Activated CD8-positive, alpha-beta memory T cell treated with anti-CD3 and anti-CD28 coated beads, Interleukin-2, amount 50 U/mL, for 48 hours (primary cell): ENCODE data around the gene VARS1.
"Not testable (repeated sequence)": the region's sequence is repeated elsewhere in the genome, so short reads cannot be mapped to it uniquely, and the experiment has no call there.

ENCODE experiments used
- DNase-seq: peaks from one replicate; pipeline ENCODE4 v3.0.0-alpha.2; 2020

Gene VARS1

DNA sequence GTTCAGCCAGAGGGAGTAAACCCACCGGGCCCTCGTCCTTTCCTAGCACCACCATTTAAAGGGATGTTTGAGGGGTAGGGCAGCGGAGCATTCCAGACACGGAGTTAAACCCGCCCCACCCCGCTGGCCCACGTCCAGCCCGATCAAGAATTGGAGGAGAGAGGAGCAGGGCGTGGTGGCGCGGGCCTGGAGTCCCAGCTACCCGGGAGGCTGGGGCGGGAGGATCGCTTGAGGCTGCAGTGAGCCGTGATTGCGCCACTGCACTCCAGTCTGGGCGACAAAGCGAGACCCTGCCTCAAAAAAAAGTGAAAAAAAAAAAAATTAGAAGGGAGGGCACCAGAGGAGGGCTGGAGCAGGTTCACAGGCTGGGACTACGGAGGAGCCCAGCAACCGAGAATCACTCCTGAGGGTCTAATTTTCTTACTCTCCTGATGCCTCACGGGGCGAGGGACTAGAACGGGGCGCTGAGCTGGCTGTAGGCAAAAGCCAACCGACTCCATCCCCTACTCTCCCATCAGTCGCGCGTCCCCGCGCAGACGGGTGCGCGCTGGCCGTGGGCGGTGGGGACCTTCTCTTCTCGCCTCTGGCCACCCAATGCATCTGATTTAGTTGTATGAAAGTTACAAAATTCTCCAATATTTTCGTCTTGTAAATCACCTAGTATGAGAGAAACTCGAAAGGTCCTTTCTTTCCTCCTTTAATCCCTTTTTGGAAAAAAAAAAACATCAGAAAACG lies 25.9 kb upstream of the VARS1 start:
- peak; percentile 87 for DNase-seq

DNA sequence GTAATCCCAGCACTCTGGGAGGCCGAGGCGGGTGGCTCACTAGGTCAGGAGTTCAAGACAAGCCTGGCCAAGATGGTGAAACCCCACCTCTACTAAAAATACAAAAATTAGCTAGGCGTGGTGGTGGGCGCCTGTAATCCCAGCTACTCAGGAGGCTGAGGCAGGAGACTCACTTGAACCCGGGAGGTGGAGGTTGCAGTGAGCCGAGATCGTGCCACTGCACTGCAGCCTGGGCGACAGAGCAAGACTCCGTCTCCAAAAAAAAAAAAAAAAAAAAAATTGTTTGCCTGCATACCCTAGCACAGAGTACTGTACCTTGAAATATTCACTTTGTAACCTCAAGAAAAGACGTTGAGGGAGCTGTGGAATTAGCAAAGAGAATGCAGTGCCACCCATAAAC lies 24.8 kb upstream of the VARS1 start:
- DNase-seq, result not testable (repeated sequence)

DNA sequence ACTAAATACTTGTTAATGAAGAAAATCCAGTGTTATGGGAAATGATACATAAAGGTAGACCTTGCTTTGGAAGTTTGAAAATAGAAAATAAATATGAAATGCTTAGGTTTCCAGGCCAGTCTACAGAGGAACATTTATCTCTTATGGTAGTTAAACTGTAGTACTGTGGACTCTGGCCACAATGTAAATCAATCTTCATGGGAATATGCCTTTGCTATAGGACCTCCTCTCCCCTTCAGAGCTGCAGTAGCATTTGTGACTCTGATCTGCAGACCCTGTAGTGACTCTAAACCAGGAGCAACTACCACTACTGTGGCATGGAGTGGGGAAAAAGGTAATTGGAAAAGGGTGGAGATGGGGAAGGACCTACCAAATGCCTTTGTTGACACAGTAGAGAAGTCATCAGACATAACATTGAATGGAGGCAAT lies 24.3 kb upstream of the VARS1 start:
- DNase-seq, result no peak

DNA sequence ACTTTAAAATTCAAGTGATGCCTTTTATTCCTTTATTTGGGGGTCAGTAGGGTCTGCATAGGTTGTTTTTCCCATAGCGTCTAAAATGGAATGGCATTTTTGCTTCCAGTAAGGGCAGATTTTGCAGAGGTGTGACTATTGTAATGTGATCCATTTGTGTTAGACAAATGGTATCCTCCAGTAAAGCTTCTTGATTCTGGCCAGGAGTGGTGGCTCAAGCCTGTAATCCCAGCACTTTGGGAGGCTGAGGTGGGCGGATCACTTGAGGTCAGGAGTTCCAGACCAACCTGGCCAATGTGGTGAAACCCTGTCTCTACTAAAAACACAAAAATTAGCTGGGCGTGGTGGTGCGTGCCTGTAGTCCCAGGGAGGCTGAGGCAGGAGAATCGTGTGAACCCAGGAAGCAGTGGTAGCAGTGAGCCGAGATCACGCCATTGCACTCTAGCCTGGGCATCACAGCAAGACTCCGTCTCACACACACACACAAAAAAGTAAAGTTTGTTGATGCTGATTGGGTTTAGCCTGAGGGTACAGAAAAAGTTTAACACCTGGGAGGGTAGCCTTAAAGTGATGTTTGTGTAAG lies 22.5 kb upstream of the VARS1 start:
- not testable (repeated sequence) for DNase-seq

DNA sequence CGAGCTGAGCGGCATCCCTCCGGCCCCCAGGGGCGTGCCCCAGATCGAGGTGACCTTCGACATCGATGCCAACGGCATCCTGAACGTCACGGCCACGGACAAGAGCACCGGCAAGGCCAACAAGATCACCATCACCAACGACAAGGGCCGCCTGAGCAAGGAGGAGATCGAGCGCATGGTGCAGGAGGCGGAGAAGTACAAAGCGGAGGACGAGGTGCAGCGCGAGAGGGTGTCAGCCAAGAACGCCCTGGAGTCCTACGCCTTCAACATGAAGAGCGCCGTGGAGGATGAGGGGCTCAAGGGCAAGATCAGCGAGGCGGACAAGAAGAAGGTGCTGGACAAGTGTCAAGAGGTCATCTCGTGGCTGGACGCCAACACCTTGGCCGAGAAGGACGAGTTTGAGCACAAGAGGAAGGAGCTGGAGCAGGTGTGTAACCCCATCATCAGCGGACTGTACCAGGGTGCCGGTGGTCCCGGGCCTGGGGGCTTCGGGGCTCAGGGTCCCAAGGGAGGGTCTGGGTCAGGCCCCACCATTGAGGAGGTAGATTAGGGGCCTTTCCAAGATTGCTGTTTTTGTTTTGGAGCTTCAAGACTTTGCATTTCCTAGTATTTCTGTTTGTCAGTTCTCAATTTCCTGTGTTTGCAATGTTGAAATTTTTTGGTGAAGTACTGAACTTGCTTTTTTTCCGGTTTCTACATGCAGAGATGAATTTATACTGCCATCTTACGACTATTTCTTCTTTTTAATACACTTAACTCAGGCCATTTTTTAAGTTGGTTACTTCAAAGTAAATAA lies 21.8 kb upstream of the VARS1 start:
- DNase-seq, result not testable (repeated sequence)

DNA sequence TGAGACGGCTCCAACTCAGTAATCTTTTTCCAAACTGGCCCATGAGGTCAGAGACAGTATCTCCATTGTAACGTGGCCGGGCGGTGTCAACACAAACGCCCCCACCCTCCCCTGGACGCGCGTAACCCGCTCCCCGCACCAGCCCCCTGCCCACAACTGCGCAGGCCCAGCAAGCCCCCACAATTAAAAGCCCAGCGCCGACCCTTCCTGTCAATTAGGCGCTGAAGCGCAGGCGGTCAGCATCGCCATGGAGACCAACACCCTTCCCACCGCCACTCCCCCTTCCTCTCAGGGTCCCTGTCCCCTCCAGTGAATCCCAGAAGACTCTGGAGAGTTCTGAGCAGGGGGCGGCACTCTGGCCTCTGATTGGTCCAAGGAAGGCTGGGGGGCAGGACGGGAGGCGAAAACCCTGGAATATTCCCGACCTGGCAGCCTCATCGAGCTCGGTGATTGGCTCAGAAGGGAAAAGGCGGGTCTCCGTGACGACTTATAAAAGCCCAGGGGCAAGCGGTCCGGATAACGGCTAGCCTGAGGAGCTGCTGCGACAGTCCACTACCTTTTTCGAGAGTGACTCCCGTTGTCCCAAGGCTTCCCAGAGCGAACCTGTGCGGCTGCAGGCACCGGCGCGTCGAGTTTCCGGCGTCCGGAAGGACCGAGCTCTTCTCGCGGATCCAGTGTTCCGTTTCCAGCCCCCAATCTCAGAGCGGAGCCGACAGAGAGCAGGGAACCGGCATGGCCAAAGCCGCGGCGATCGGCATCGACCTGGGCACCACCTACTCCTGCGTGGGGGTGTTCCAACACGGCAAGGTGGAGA lies 19.7 kb upstream of the VARS1 start, which contains the start of the genes HSPA1A and HSPA1L:
Gene HSPA1A (plus strand): TSS at position 519 of the 814 bp plus-strand sequence. CDS start 214 bp downstream, at position 733.
Gene HSPA1L (minus strand): TSS at position 259 of the 814 bp plus-strand sequence. CDS start 3,311 bp downstream, outside the sequence.
- DNase-seq, result peak; percentile 83

DNA sequence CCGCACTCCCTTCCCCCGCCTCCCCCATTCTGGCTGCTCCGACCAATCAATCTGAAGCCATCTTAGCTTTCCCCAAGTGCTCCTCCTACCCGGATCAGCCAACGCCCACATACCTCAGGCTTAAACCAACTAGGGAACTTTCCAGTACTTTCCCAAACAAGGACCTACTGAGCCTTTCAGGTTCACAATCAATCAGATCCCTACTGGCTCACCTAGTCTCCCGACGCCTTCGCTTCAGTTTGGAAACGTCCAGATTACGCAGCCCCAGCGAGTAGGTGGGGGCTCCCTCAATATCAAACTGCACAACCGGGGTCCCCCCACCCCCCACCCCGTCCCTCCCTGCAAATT lies 19.1 kb upstream of the VARS1 start:
- peak; percentile 75 for DNase-seq

DNA sequence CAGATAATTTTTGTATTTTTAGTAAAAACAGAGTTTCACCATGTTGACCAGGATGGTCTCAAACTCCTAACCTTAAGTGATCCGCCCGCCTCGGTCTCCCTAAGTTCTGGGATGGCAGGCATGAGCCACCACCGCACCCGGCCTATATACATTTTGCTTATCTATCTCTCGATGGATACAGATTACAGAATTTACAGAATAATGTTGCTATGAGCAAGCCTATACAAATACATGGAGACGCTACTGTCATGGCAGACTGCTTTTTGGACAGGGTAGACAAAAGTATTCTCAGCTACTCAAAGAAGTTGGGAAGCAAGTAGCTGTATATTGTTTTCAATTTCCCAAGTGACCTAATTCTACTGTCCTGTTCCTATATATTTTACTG lies 17.9 kb upstream of the VARS1 start:
- DNase-seq, result no peak

DNA sequence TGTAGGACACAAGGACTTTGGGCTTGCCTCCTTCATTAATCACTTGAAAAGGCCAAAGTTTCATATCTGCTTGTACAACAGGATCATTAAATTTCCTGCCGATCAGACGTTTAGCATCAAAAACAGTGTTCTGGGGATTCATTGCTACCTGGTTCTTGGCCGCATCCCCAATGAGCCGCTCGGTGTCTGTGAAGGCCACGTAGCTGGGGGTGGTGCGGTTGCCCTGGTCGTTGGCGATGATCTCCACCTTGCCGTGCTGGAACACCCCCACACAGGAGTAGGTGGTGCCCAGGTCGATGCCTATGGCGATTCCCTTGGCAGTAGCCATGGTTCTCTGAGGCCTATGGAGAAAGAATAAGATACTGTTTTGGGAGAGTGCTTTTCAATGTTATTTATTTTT lies 16.1 kb upstream of the VARS1 start:
- no peak for DNase-seq

DNA sequence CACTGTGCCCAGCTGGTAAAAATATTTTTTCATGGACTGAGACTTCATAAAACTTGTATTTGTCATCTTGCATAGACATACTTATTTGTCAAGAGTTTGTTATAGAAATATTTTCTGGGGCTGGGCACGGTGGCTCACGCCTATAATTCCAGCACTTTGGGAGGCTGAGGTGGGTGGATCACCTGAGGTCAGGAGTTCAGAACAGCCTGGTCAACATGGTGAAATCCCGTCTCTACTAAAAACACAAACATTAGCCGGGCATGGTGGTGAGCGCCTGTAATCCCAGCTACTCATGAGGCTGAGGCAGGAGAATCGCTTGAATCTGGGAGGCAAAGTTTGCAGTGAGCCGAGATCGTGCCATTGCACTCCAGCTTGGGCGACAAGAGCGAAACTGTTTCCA lies 13.0 kb upstream of the VARS1 start:
- DNase-seq, result not testable (repeated sequence)

DNA sequence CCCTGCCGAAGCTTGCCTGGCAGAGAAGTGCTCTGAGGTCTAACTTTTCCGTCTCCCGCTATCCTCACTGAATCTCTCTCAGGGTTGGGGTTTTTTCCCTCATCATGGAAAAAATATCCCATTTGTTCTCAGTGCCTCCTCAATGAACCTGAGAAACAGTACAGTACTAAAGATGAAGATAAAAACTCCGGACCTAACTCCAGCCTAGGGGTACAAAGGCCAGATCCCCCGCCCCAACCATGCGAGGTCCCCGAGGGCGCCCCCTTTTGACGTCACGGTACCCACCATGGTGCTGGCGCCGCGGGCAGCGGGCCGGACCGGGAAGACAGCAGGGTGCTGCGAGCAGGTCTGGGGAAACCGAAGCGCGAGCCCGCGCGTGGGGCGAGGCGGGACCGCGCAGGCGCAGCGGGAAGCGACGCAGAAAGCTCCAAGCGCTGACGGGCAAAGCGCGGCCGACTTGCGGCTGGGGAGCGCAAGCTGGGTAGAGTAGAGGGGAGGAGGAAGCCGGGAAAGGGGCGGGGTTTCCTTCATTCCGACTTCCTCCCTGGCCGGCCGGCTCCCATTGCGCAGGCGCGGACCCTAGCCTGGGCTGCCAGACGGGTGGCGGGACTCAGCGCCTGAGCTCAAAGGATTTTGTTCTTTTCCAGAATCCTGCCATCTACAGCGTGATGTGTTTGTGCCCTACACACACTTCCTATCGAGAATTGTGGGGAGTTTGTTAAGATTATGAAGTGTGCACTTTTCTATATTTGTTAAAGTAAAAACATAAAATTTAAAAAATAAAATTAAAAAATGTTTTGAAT lies 11.1 kb upstream of the VARS1 start, which contains the start of gene LSM2:
Gene LSM2 (minus strand): TSS at position 497 of the 803 bp plus-strand sequence. CDS start 209 bp downstream, at position 288.
- peak; percentile 98 for DNase-seq

DNA sequence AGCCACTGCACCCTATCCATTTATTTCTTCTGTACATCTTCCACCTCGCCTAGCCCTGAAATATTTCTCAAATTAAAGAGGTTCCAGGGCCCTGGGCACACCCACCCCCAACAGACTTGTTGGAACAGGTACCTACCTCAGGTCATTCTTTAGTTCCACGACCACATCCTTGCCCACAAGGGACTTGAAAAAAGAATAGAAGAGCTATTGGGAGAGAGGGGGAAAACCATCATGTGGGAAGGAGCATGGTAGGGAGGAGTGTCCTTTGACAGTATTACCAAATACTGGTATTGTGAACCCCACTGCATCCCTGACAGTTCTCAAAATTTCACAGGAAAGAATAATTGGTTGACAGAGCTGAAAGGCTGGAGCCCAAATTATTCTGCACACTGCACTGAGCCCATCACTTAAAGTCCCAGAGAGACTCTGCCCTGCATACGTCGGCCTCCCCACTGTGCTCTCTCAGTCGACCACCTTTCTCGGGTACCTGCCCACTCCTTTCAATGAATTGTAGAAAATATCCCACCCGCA lies 10.5 kb upstream of the VARS1 start:
- no peak for DNase-seq

DNA sequence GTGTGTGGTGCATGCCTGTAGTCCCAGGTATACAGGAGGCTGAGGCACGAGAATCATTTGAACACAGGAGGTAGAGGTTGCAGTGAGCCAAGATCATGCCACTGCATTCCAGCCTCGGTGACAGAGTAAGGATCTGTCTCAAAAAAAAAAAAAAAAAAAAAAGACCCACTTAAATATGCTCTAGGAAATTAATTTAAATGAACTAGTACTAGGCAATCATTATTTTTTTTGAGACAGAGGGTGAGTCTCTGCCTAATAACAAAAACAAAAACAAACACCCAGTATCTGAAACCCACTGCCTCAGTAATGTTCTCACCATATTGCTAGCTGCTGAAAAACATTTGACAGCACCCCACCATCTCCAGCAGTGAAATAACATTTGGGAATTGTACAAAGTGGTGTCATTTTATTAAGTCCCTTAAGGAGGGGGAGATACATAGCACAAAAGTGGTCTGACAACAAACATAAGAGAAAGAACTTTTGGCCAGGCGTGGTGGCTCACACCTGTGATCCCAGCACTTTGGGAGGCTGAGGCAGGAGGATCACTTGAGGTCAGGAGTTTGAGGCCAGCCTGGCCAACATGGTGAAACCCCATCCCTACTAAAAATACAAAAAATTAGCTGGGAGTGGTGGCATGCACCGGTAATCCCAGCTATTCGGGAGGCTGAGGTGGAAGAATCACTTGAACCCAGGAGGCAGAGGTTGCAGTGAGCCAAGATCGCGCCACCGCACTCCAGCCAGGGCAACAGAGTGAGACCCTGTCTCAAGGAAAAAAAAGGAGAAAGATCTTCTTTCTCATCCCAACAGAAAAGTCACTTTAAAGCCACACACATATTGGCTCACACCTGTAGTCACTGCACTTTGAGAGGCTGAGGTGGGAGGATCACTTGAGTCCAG lies 5.7 kb upstream of the VARS1 start:
- DNase-seq, result not testable (repeated sequence)

DNA sequence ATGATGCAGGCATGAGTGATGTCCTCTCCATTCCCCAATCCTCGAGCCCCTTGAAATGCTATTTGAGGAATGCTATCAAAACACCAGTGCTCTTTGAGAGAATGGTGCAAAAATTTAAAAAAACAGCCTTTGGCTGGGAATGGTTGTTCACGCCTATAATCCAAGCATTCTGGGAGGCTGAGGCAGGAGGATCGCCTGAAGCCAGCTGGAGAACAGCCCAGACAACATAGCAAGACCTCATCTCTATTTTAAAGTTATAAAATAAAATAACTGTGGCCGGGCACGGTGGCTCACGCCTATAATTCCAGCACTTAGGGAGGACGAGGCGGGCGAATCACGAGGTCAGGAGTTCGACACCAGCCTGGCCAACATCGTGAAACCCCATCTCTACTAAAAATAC lies 4.2 kb upstream of the VARS1 start:
- DNase-seq, result no peak

DNA sequence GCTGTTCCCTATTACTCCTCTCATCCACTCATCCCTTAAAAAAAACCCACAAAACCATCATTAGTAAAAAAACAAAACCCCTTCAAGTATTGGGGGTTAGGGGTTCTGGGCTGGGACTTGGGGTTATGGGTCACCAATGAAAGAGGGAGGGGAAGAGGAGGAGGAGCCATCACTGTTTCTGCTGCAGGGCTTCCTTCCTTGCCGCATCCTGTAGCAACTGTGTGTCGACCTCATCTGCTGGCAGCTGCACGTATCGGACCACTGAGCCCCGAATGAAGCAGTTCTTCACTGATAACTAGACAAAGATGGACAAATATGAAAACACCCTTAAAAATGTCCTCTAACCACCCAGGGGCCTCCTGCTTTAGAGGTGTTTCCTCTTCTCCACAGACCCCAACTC lies 2.0 kb upstream of the VARS1 start:
- no peak for DNase-seq

DNA sequence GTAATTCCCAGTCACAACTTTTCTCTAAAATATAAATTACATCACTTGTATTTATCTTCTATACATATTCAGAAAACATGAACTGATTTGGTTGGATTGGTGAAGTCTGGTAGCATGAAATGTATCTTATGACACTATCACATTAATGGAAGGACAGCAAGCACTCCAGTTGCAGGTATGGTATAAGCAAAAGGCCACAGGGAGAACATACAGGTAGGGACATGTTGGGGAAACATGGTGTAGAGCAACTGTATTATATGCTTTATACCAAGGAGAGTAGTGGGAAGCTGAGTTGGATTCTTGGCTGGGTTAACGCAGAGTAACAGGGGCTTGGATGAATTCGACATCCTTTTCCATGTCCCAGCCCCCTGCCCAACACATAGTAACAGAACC lies 1.4 kb upstream of the VARS1 start:
- DNase-seq, result no peak

DNA sequence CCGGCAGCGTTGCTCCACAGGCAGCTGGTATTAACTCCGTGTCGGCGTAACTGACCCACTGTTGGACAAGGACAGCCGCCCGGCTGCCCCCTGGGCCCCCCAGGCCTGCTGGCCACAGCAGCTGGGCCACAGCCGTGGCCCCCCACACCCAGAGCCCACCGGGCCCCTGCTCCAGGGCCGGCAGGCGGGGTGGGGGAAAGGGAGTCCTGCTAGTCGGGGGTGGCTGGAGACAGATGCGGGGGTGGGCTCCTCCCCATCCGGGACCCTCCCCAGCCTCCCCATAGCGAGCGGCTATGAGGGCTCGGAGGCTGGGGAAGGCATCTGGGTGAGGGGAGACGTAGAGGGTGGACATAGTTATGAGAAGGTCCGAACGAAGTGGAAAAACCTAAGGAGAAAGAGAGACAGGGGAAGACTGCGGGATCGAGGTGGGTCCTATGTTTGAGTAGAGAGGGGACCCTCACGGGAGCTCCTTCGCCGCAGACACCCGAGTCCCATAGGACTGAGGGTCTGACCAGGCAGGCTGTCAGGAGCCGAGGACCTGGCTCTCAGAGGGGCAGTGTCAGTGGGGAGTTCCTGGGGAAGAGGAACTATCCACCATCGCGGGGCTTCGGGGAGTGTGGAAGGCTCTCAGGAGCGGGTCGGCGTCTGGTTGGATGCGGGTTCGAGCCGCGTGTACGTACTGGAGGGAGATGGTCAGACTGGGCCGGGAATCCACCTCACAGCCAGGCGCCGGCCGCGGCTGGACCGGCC lies 511 bp downstream of the VARS1 start:
- no peak for DNase-seq

DNA sequence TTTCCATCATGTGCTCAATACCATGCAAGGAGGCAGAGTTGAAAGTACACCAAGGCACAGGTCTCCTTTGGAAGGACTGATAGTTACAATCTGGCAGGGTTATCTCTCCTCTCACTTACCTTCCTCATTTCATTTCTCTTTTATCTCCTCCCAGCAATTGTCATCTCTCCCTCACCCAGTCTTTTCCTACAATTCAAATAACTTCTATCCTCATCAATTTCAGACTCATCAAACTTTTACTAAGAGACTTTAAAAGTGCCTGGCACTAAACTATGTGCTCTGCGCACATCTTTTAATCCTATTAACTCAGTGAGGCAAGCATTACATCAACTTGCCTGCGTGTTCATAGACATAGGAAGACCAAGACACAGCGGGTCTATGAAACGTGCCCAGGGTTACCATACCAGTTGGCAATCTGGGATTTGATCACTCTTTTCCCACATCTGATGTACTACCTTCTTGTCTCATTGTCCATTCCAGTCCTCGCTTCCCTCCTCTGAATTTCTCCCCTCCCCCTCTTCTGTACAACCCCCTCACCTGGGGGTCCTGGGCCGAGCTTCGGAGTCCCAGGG lies 1.2 kb downstream of the VARS1 start:
- no peak for DNase-seq

DNA sequence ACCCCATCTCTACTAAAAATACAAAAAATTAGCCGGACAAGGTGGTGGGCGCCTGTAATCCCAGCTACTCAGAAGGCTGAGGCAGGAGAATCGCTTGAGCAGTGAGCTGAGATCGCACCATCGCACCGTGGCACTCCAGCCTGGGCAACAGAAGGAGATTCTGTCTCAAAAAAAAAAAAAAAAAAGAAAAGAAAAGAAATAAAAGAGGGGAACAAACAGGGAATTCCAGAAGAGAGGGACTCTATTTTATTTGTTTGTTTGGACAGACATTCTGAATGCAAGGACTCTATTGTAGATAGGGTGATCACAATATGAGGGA lies 1.7 kb downstream of the VARS1 start:
- DNase-seq, result not testable (repeated sequence)

DNA sequence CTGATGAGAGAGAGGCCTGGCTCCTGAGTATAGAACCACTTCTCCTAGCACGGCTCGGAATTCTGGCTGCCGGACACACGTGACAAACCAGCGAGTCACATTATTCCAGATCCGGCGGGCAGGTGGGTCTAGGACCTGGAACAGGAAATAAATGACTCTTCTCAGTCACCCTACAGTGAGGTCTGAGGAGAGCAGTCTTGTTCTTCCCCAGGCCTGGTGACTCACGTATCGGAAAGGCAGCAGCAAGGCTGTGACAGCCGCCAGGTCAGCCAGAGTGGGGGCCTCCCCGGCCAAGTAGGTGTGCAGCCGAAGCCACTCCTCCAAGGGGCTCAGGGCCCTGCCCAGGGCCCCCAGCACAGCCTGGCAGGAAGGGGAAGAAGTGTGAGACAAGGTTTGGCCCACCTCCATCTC lies 2.8 kb downstream of the VARS1 start:
- no peak for DNase-seq
